GM18505 (cell line): ENCODE data around the gene FBLN1.

ENCODE experiments used
- ATAC-seq: cut with Tn5 transposase; IDR thresholded peaks from one replicate; pipeline ENCODE4 v1.9.1; 2021; ENCODE audit not compliant: unreplicated experiment
- POLR2A ChIP-seq: IDR thresholded peaks from 4 replicates; pipeline ENCODE4 v1.6.1; 2011; ENCODE audit warnings: borderline replicate concordance; ENCODE audit not compliant: insufficient read depth, insufficient read length; ENCODE audit errors: extremely low read depth

The FBLN1 gene

GRCh38 chr22:45562102-45562501 is 59.4 kb downstream of the FBLN1 start:
- no peak for ATAC-seq
- TF ChIP-seq POLR2A = no peak

GRCh38 chr22:45562537-45563361 is 60.1 kb downstream of the FBLN1 start:
- ATAC-seq = no peak
- TF ChIP-seq POLR2A = no peak

DNA sequence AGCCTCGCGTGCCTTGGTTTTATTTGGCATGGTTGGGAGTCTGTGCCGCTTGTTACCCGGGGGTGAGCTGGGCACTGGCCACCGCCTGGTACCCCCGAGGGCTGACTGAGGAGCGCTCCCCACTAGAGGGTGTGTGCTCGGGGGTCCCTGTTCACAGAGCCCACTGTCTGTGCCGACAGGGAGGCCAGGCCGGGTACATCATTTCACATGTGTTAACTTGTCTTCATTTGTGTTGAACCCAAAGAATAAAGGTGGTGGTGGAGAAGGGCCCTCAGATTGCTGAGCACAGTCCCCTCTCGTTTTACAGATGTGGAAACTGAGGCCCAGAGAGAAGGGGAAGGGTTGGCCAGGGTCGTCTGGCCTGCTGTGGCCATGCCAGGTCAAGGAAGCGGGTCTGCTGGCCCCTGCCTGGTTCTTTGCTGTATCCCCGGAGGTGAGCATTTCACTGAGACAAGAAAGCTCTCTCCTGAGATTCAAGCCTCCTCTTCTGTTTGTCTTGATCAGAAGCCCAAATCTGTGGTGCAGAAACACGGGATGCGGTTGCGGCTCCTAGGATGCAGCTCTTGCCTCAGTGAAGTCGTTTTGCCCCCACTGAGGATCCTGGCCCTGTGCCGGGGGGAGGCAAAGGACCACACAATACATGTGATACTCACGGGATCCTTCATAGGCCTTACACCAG is 60.8 kb downstream of the FBLN1 start:
- ATAC-seq = no peak
- TF ChIP-seq POLR2A = no peak

- no peak for TF ChIP-seq POLR2A
Observed at GRCh38 chr22:45564349-45565030, 61.8 kb downstream of the FBLN1 start.

DNA sequence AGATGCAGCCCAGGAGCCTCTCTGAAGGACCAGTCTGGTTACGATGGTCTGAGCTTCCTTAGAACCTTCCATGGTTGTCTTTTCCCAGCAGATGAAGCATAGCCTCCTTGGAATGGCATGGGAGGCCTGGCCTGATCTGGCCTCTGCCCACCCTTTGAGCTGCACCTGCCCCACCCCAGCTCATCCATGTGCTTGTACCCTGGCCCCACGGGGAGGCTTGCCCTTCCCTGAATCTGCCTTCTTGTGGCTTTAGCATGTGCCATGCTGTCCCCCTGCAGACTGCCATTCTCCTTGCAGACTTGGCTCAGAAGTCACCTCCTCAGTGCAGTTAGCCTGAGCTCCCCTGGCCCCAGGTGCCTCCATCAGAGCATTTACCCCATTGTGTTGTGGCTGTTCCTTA is 62.5 kb downstream of the FBLN1 start:
- no peak for ATAC-seq
- no peak for TF ChIP-seq POLR2A

More at GRCh38 chr22:45564349-45565030, 61.8 kb downstream of the FBLN1 start:
- no peak for ATAC-seq

GRCh38 chr22:45565973-45566372 is 63.3 kb downstream of the FBLN1 start:
- no peak for ATAC-seq
- TF ChIP-seq POLR2A = no peak

- ATAC-seq = no peak
- no peak for TF ChIP-seq POLR2A
Observed at GRCh38 chr22:45568213-45568612, 65.5 kb downstream of the FBLN1 start.

- no peak for TF ChIP-seq POLR2A
- no peak for ATAC-seq
Observed at GRCh38 chr22:45571089-45571488, 68.4 kb downstream of the FBLN1 start.

DNA sequence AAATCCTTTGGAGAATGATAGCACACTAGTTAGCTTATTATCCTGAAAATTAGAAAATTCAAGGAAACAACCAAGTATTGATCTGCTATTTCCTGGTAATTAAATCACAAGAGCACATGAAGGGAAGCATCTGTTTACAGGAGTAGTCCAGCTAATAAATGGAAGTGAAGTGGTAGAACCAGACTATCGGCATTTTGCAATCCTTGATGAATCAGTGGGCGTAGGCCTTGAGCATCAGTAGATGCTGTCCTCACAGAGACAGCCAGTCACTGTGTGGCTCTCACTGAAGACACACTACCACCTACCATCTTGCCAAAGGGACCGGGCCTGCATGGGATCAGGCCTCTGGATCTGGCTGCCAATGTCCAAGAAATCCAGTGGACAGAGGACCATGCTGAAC is 69.8 kb downstream of the FBLN1 start:
- TF ChIP-seq POLR2A = no peak
- no peak for ATAC-seq

DNA sequence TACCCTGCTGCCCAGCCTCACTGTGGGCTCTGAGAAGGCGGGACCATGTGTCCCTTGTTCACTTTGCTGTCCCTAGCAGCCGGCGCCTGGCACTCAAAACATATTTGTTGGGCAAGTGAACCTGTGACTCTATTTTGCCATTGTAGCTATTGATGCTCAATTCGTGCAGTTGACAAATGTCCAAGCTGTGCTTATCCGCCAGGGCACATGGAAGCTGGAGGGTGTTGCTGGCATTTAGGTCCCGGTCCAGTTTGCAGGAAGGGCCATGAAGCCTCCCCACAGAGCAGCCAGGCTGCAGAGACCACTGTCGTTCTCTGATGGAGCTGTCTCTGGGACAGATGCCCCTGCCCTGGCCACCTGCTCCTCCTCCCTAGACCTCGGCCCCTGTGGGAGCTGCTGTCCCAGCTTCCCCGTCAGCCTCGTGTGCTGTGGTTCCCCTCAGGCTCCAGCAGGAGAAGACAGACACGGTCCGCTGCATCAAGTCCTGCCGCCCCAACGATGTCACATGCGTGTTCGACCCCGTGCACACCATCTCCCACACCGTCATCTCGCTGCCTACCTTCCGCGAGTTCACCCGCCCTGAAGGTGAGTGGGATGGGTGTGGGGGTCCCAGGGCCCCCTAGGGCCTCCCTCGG is 71.5 kb downstream of the FBLN1 start:
- no peak for TF ChIP-seq POLR2A

DNA sequence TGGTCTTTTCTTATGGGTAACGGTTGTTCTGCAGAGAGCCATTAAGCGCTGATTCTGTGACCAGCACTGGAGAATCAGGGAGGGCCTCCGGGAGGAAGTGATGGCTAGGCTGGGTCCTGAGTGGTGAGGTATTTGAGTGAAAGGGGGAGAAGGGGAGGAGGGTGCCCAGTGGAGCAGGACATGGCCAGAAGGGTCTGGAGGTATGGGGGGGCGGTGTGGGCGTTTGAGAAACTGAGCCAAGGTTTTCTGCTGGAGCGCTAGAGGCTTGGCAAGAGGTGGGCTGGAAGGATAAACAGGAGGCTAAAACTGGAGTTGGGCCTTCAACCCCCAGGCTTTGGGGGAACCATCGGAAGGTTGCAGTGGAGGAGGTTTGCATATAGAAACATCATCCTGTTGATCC is 72.5 kb downstream of the FBLN1 start:
- TF ChIP-seq POLR2A = no peak
- no peak for ATAC-seq

More for the DNA sequence above, 71.5 kb downstream of the FBLN1 start:
- no peak for ATAC-seq

GRCh38 chr22:45575607-45576272 is 73.1 kb downstream of the FBLN1 start:
- ATAC-seq = no peak
- no peak for TF ChIP-seq POLR2A

GRCh38 chr22:45576273-45576625 is 73.6 kb downstream of the FBLN1 start:
- TF ChIP-seq POLR2A = no peak
- ATAC-seq = no peak
